ENCODE data around the gene AFMID. TPM values are rescaled to one million over a fixed set of nuclear protein-coding genes. Genes with fewer than 3 reads are reported as not detected.

Gene AFMID
- total RNA-seq, 1 experiment from 2014 or later = 65.8 TPM

DNA sequence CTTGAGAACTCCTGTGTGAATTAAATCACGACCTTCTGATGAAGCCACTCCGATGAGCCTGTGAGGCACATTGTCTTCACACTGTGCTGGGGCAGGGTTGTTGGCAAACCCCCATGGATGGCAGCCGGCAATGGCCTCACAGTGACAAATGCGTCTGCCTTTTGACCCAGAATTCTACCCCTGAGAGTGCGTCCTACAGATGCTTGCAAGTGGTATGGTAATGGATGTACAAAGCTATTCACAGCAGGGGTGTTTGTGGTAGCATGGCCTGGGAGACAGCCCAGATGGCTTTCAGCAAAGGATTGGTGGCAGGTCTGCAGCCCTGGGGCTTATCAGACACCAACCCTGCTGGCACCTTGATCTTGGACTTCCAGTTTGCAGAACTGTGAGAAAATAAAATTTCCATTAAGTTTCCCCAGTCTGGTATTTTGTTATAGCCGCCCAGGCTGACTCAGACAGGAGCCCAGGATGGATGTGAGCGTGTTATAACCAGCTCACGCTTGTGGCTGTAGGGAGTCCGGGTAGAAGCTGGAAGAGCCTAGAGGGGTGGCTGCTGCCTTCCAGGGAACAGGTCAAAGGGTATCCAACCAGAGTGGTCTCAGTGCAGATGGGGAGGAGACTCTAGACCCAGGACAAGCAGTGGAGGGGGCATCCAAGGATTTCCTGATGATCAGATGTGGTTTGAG, 10.1 kb downstream of the AFMID start (continued):
- TF ChIP-seq EZH2 (IDR thresholded peaks at IDR 0.05) = no peak
- no peak for TF ChIP-seq SP1 (IDR thresholded peaks at IDR 0.05; ENCODE audit: low read depth)
- TF ChIP-seq, protein P1, sequence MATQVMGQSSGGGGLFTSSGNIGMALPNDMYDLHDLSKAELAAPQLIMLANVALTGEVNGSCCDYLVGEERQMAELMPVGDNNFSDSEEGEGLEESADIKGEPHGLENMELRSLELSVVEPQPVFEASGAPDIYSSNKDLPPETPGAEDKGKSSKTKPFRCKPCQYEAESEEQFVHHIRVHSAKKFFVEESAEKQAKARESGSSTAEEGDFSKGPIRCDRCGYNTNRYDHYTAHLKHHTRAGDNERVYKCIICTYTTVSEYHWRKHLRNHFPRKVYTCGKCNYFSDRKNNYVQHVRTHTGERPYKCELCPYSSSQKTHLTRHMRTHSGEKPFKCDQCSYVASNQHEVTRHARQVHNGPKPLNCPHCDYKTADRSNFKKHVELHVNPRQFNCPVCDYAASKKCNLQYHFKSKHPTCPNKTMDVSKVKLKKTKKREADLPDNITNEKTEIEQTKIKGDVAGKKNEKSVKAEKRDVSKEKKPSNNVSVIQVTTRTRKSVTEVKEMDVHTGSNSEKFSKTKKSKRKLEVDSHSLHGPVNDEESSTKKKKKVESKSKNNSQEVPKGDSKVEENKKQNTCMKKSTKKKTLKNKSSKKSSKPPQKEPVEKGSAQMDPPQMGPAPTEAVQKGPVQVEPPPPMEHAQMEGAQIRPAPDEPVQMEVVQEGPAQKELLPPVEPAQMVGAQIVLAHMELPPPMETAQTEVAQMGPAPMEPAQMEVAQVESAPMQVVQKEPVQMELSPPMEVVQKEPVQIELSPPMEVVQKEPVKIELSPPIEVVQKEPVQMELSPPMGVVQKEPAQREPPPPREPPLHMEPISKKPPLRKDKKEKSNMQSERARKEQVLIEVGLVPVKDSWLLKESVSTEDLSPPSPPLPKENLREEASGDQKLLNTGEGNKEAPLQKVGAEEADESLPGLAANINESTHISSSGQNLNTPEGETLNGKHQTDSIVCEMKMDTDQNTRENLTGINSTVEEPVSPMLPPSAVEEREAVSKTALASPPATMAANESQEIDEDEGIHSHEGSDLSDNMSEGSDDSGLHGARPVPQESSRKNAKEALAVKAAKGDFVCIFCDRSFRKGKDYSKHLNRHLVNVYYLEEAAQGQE (IDR thresholded peaks at IDR 0.05; ENCODE audit: low read depth) = no peak
- TF ChIP-seq SRF (IDR thresholded peaks at IDR 0.05; ENCODE audit: low read depth) = no peak
- no peak for TF ChIP-seq FOSL1 (IDR thresholded peaks at IDR 0.05; ENCODE audit: low read depth)

DNA sequence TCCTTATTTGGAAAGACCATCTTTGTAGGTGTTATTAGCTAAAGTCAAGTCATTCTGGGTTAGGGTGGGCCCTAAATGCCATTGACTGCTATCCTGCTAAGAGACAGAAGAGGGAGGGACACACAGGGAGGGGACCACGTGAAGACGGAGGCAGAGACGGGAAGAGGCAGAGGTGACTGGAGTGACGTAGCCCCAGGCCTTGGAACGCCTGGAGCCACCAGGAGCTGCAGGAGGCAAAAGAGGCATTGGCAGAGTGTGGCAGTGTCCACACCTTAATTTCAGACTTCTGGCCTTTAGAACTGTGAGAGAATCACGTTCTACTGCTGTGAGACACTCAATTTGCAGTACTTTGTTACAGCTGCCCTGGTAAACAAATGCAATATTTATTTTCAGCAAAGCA, 13.3 kb downstream of the AFMID start:
- no peak overlapping the region for H2AFZ ChIP-seq (ENCODE audit: low read depth, low read length, poor library complexity, severe bottlenecking)
- no TSS peak for BruUV-seq (replicated peaks)
- no peak overlapping the region for H3K4me2 ChIP-seq (ENCODE audit: low read length)
- H3K79me2 ChIP-seq (ENCODE audit: insufficient read depth, low read length) = peaks cover 21% of the 10 kb centered on the region
- TF ChIP-seq, protein P1 (IDR thresholded peaks at IDR 0.05; ENCODE audit: low read depth) = no peak
- TF ChIP-seq CEBPB (IDR thresholded peaks at IDR 0.05; ENCODE audit: low read depth) = no peak
- no peak for TF ChIP-seq ELF1 (IDR thresholded peaks at IDR 0.05; ENCODE audit: borderline replicate concordance, low read depth)
- no peak for TF ChIP-seq POLR2A (IDR thresholded peaks at IDR 0.05; ENCODE audit: borderline replicate concordance, extremely low read depth, insufficient read depth, insufficient read length)
- no peak for TF ChIP-seq SRF (IDR thresholded peaks at IDR 0.05; ENCODE audit: low read depth)
- intact Hi-C loops (cut with micrococcal nuclease) = no loop called here
- no peak overlapping the region for H3K27ac ChIP-seq (ENCODE audit: low read depth, low read length)
- no peaks in the 10 kb centered on the region for H4K20me1 ChIP-seq (ENCODE audit: insufficient read depth)
- peaks cover 15 to 19% of the 10 kb centered on the region in 2 experiments; a peak in 3 of 4 replicates for H3K36me3 ChIP-seq (ENCODE audit: control insufficient read depth in 1 of 2, insufficient read depth in 2 of 2, low read length in 2 of 2)
- DNase-seq (ENCODE audit: low read depth, low spot score) (no peak), ATAC-seq (no peak)
- RAD21 ChIA-PET (ENCODE audit: low non-redundant PET in 1 of 2, low total read pairs in 2 of 2, uncharacterized antibody in 2 of 2, unreplicated experiment in 2 of 2) = no interaction called here
- POLR2A ChIA-PET = interaction anchor here (6.1 kb wide), 1 partner anchor 13 kb away, joined by 77 read pairs; the partner anchor contains the start of genes AFMID and TK1
- H3K9ac ChIP-seq (ENCODE audit: low read length) = no peak overlapping the region
- H3K27me3 ChIP-seq (ENCODE audit: insufficient read depth, low read length) = no peaks in the 10 kb centered on the region
- CTCF ChIA-PET = no interaction called here
- H3K4me1 ChIP-seq (ENCODE audit: control insufficient read depth in 1 of 2, insufficient read depth in 2 of 2, low read length in 2 of 2) = peaks cover 21 to 34% of the 10 kb centered on the region in 2 experiments
- no peak overlapping the region for H3K4me3 ChIP-seq (replicated peaks in 1 of 2; ENCODE audit: low read depth in 1 of 2, low read length in 2 of 2)
- no peaks in the 10 kb centered on the region for H3K9me2 ChIP-seq (ENCODE audit: insufficient read depth)
- H3K9me3 ChIP-seq (ENCODE audit: control insufficient read depth in 1 of 2, insufficient read depth in 1 of 2, low read depth in 1 of 2, low read length in 2 of 2) = no peaks in the 10 kb centered on the region
